Lung (tissue), 12 donors: ENCODE results near the gene SNX30. TPM values are rescaled to one million over a fixed set of nuclear protein-coding genes. Genes with fewer than 3 reads are reported as not detected.

ENCODE experiments used
- ATAC-seq: fragments of 200-7000 bp; cut with Tn5 transposase; one replicate; pipeline ENCODE4 v1.9.1; 2020; ENCODE audit warnings: moderate number of reproducible peaks; ENCODE audit not compliant: insufficient read depth, low FRiP score
- DNase-seq, 3 donors: peaks; one replicate each; pipeline ENCODE4 v3.0.0-alpha.2; 2013 to 2017
- H3K27ac ChIP-seq, 2 donors: one replicate each; pipeline ENCODE4 v1.5.1; 2013; ENCODE audit warnings: mild to moderate bottlenecking in 2 of 2, moderate library complexity in 2 of 2, control low read depth in 1 of 2, inconsistent platforms in 1 of 2, low read depth in 1 of 2, low read length in 1 of 2
- H3K27me3 ChIP-seq, 3 donors: one replicate each; pipeline ENCODE4 v1.5.1; 2013; ENCODE audit warnings: low read length in 2 of 3; ENCODE audit not compliant: control insufficient read depth in 3 of 3, insufficient read depth in 3 of 3
- H3K36me3 ChIP-seq, 4 donors: one replicate each; pipeline ENCODE4 v1.5.1; 2013; ENCODE audit warnings: low read length in 4 of 4, mild to moderate bottlenecking in 1 of 4, moderate library complexity in 1 of 4; ENCODE audit not compliant: control insufficient read depth in 4 of 4, insufficient read depth in 4 of 4
- H3K4me1 ChIP-seq, 5 donors: one replicate each; pipeline ENCODE4 v1.5.1; 2013; ENCODE audit warnings: low read length in 5 of 5, mild to moderate bottlenecking in 2 of 5, moderate library complexity in 1 of 5; ENCODE audit not compliant: control insufficient read depth in 5 of 5, insufficient read depth in 5 of 5
- H3K4me3 ChIP-seq: one replicate; pipeline ENCODE4 v1.5.1; 2013; ENCODE audit warnings: mild to moderate bottlenecking, control low read depth, moderate library complexity
- H3K9ac ChIP-seq, 2 donors: one replicate each; pipeline ENCODE4 v1.5.1; 2013; ENCODE audit warnings: low read length in 2 of 2, control low read depth in 1 of 2; ENCODE audit not compliant: insufficient read depth in 1 of 2
- H3K9me3 ChIP-seq, 4 donors: one replicate each; pipeline ENCODE4 v1.5.1; 2013; ENCODE audit warnings: low read length in 3 of 4, mild to moderate bottlenecking in 1 of 4, moderate library complexity in 1 of 4; ENCODE audit not compliant: control insufficient read depth in 4 of 4, insufficient read depth in 3 of 4
- CTCF ChIP-seq: IDR thresholded peaks from 2 replicates; pipeline ENCODE4 v1.5.1; 2012; ENCODE audit warnings: mild to moderate bottlenecking; ENCODE audit errors: control extremely low read depth, extremely low read depth
- WGBS, 2 donors: extraction: QIAGEN DNeasy Blood & Tissue Kit; methylation state at CpG; one replicate each; pipeline ENCODE4 v1.1.7; 2013; 5-methylcytosine and 5-hydroxymethylcytosine counted together
- polyA plus RNA-seq, 2 donors: library from polyadenylated mRNA; stranded (reverse); fragments of 200-250 nt; gene quantifications; one replicate each; pipeline ENCODE4 v1.2.1, GENCODE V29; 2013
- total RNA-seq, 2 donors: library from RNA; depleted of rRNA in 1 of 2; stranded (reverse); fragments of >200 nt in 1 of 2; gene quantifications; one replicate each; pipeline ENCODE4 v1.2.1, GENCODE V29; 2014 to 2021
- donor health status: control.
- donor health status: control.
- donor health status: Bipolar disorder and iron deficiency.
- donor health status: healthy.
- donor health status: DM: yes; HTN: yes; CAD: no.

SNX30 gene
- total and polyA plus RNA-seq, 4 donors = 13.7 to 63.1 (median 35.8) TPM

- DNase-seq (no peak), ATAC-seq (no peak)
- H3K9ac ChIP-seq = no peak overlapping the region
- no peak overlapping the region for H3K27ac ChIP-seq
- no peaks in the 10 kb centered on the region for H3K36me3 ChIP-seq
- H3K27me3 ChIP-seq = no peaks in the 10 kb centered on the region
- no peak for TF ChIP-seq CTCF
- H3K9me3 ChIP-seq = no peaks in the 10 kb centered on the region
- H3K4me1 ChIP-seq = peaks cover 0 to 10% (median 5%) of the 10 kb centered on the region in 5 donors
- no peak overlapping the region for H3K4me3 ChIP-seq
Measured at GRCh38 chr9:112777914-112778313, 27.4 kb downstream of the SNX30 start.

GRCh38 chr9:112780450-112781036 is 30.0 kb downstream of the SNX30 start:
- H3K9ac ChIP-seq = no peak overlapping the region
- no peaks in the 10 kb centered on the region for H3K27me3 ChIP-seq
- H3K27ac ChIP-seq = no peak overlapping the region
- H3K36me3 ChIP-seq = no peaks in the 10 kb centered on the region
- H3K4me1 ChIP-seq = peaks cover 0 to 12% (median 7%) of the 10 kb centered on the region in 5 donors
- WGBS, 2 donors = 77 to 81% methylated on average over 6 of the region's 6 CpGs
- no peak overlapping the region for H3K4me3 ChIP-seq
- no peak for DNase-seq
- no peak for ATAC-seq
- TF ChIP-seq CTCF = no peak
- no peaks in the 10 kb centered on the region for H3K9me3 ChIP-seq

GRCh38 chr9:112782218-112782617 is 31.7 kb downstream of the SNX30 start:
- H3K27ac ChIP-seq = no peak overlapping the region
- H3K9ac ChIP-seq = no peak overlapping the region
- 95 to 98% methylated on average over 1 of the region's 1 CpG for WGBS, 2 donors
- H3K27me3 ChIP-seq = no peaks in the 10 kb centered on the region
- ATAC-seq (no peak), DNase-seq (no peak)
- peaks cover 0 to 9% (median 7%) of the 10 kb centered on the region in 5 donors for H3K4me1 ChIP-seq
- H3K36me3 ChIP-seq = no peaks in the 10 kb centered on the region
- no peaks in the 10 kb centered on the region for H3K9me3 ChIP-seq
- TF ChIP-seq CTCF = no peak
- no peak overlapping the region for H3K4me3 ChIP-seq

- ATAC-seq (no peak), DNase-seq (no peak)
- peaks cover 0 to 9% (median 7%) of the 10 kb centered on the region in 5 donors for H3K4me1 ChIP-seq
- TF ChIP-seq CTCF = no peak
- no peak overlapping the region for H3K4me3 ChIP-seq
- no peak overlapping the region for H3K27ac ChIP-seq
- no peaks in the 10 kb centered on the region for H3K36me3 ChIP-seq
- H3K27me3 ChIP-seq = no peaks in the 10 kb centered on the region
- H3K9ac ChIP-seq = no peak overlapping the region
- 69 to 83% methylated on average over 4 of the region's 4 CpGs for WGBS, 2 donors
- no peaks in the 10 kb centered on the region for H3K9me3 ChIP-seq
Measured at GRCh38 chr9:112783551-112783954, 33.0 kb downstream of the SNX30 start.
